HEK293 (cell line): ENCODE measurements around the gene CAMK1.

Experiments used
- KLF1 ChIP-seq: fragments of 450-650 bp; formaldehyde crosslinking; IDR thresholded peaks from 2 replicates; pipeline ENCODE4 v1.5.1; 2016; ENCODE audit warnings: missing biosample characterization, missing genetic modification characterization
- ZNF121 ChIP-seq: fragments of 450-650 bp; formaldehyde crosslinking; IDR thresholded peaks from 2 replicates; pipeline ENCODE4 v1.5.1; 2016; ENCODE audit warnings: missing biosample characterization, missing genetic modification characterization
- ZNF24 ChIP-seq: fragments of 450-650 bp; formaldehyde crosslinking; IDR thresholded peaks from 2 replicates; pipeline ENCODE4 v1.5.1; 2016; ENCODE audit warnings: missing biosample characterization, missing genetic modification characterization
- ZNF366 ChIP-seq: fragments of 450-650 bp; formaldehyde crosslinking; conservative IDR thresholded peaks from 2 replicates; pipeline ENCODE4 v1.5.1; 2016; ENCODE audit warnings: missing biosample characterization, missing genetic modification characterization
- ZNF449 ChIP-seq: fragments of 450-650 bp; formaldehyde crosslinking; IDR thresholded peaks from 2 replicates; pipeline ENCODE4 v1.5.1; 2017; ENCODE audit warnings: missing biosample characterization, mild to moderate bottlenecking, missing genetic modification characterization, moderate library complexity

GRCh38 chr3:9781978-9782603 is 12.3 kb upstream of the CAMK1 start:
- TF ChIP-seq KLF1, result no peak
- TF ChIP-seq ZNF449 (tag by site-specific recombination), result no peak
- peak; percentile 78; the same call in 1 of the 2 replicates for TF ChIP-seq ZNF121 (tag by site-specific recombination)
- no peak for TF ChIP-seq ZNF366 (tag by site-specific recombination)
- no peak for TF ChIP-seq ZNF24 (tag by site-specific recombination)
